ENCODE results near the gene NUDT21. TPM values are rescaled to one million over a fixed set of nuclear protein-coding genes. Genes with fewer than 3 reads are reported as not detected.

Gene NUDT21
- total and polyA plus RNA-seq, 2 of the 8 experiments (the other 6 are each of a cell fraction or from before 2014, with no cell fraction given), result 78.1 to 277 TPM

DNA sequence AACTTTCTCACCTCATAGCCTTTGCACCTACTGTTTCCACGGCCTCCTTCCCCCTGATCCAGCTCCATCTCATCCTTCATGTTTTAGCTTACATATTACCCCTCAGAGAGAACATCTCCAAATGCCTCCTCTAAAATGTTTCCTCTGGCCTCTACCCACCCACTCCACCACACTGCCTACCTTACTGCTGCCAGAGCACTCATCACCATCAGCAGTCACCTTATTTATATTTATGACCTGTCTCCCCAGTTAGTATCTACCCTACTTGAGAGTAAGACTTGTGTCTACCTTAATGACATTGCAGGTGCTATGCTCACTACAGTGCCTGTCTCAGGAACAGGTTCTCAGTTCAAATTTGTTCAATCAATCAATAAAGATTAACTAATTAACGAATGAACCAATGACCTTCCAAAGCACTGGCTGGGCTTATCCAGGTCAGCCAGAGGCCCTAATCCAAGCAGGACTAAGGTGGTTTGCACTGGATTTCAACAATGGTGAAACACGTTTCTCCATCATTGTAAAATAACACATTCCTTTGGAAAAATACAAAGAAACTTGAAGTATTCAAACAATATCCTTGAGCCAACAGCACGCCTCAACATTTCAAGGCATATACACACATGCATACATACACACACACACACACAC lies 66.9 kb downstream of the NUDT21 start:
- no peak overlapping the region for H3K18ac ChIP-seq (ENCODE audit: extremely low read depth, low read length)
- H3K9ac ChIP-seq (replicated peaks in 1 of 4; ENCODE audit: extremely low read depth in 1 of 4, low read depth in 3 of 4, low read length in 3 of 4), result no peak overlapping the region
- no peak overlapping the region for H4K5ac ChIP-seq (ENCODE audit: insufficient read length, low read depth, low read length)
- H3K79me1 ChIP-seq (ENCODE audit: low read depth, low read length), result no peaks in the 10 kb centered on the region
- H3K36me3 ChIP-seq (ENCODE audit: control insufficient read depth in 2 of 4, insufficient read depth in 4 of 4, low read length in 3 of 4), result peaks cover 0 to 23% (median 11%) of the 10 kb centered on the region in 4 experiments; a peak in 4 of 8 replicates
- 93% methylated on average over 4 of the region's 4 CpGs; no CpG with 5 or more reads in 1 of the 2 experiments for WGBS, 2 experiments (ENCODE audit: extremely low coverage in 1 of 2, insufficient coverage in 1 of 2, insufficient read length in 1 of 2, insufficient replicate concordance in 2 of 2, low coverage in 1 of 2, low lambda C conversion rate in 2 of 2, missing lambda C conversion rate in 1 of 2)
- H3K27ac ChIP-seq (ENCODE audit: low read depth, low read length), result no peak overlapping the region
- no peak overlapping the region for H2BK120ac ChIP-seq (replicated peaks; ENCODE audit: low read depth, low read length)
- no peak overlapping the region for H2BK15ac ChIP-seq (ENCODE audit: low read length)
- no peak overlapping the region for H2AFZ ChIP-seq (ENCODE audit: low read length)
- no peak overlapping the region for H4K8ac ChIP-seq (ENCODE audit: extremely low read depth, insufficient read depth, low read length)
- H3K79me2 ChIP-seq (ENCODE audit: control insufficient read depth in 1 of 2, insufficient read depth in 2 of 2, low read length in 2 of 2), result no peaks in the 10 kb centered on the region
- H2BK5ac ChIP-seq (ENCODE audit: low read depth, low read length), result no peak overlapping the region
- no peak for FAIRE-seq
- H3K9me3 ChIP-seq (ENCODE audit: insufficient read depth in 2 of 2, low read depth in 1 of 2, low read length in 1 of 2), result peaks cover 9 to 20% of the 10 kb centered on the region in 2 experiments
- DNase-seq (ENCODE audit: low read depth in 1 of 2, low spot score in 2 of 2), result no peak
- no peak overlapping the region for H3K4me2 ChIP-seq (ENCODE audit: insufficient read depth in 1 of 2, low read depth in 2 of 2, low read length in 2 of 2)
- H3K14ac ChIP-seq (ENCODE audit: insufficient read length), result no peak overlapping the region
- no peaks in the 10 kb centered on the region for H3K23me2 ChIP-seq (ENCODE audit: low read depth, low read length)
- no peaks in the 10 kb centered on the region for H4K20me1 ChIP-seq (replicated peaks in 1 of 2; ENCODE audit: control insufficient read depth in 1 of 2, insufficient read depth in 2 of 2, low read length in 2 of 2)
- no peak overlapping the region for H3K4me3 ChIP-seq (ENCODE audit: extremely low read depth in 1 of 4, insufficient read depth in 2 of 4, low read depth in 3 of 4, low read length in 4 of 4)
- no peak overlapping the region for H2BK20ac ChIP-seq (ENCODE audit: low read length)
- TF ChIP-seq EP300 (IDR thresholded peaks at IDR 0.05; ENCODE audit: borderline replicate concordance in 1 of 2, low read depth in 2 of 2, low read length in 2 of 2), result no peak
- no peak for TF ChIP-seq ASH2L (IDR thresholded peaks at IDR 0.05; ENCODE audit: low read length)
- no peak for TF ChIP-seq TAF7 (optimal IDR thresholded peaks at IDR 0.05; ENCODE audit: borderline replicate concordance, low read depth, low read length)
- no peak for TF ChIP-seq EZH2 (IDR thresholded peaks at IDR 0.05; ENCODE audit: low read depth, low read length, severe bottlenecking)
- no peak for TF ChIP-seq MAFK (IDR thresholded peaks at IDR 0.05; ENCODE audit: low read depth, low read length)
- TF ChIP-seq POLR2AphosphoS5 (IDR thresholded peaks at IDR 0.05; ENCODE audit: low read depth, low read length), result no peak
- no peak for TF ChIP-seq POLR2A (IDR thresholded peaks at IDR 0.05; ENCODE audit: control extremely low read depth in 1 of 2, low read depth in 2 of 2, low read length in 2 of 2)
- TF ChIP-seq CHD1 (IDR thresholded peaks at IDR 0.05; ENCODE audit: low read depth, low read length), result no peak
- TF ChIP-seq GABPA (IDR thresholded peaks at IDR 0.05; ENCODE audit: borderline replicate concordance, insufficient read depth, low read length), result no peak
- TF ChIP-seq KDM1A (IDR thresholded peaks at IDR 0.05; ENCODE audit: borderline replicate concordance, low read length), result no peak
- TF ChIP-seq RFX5 (IDR thresholded peaks at IDR 0.05; ENCODE audit: borderline replicate concordance, low read depth, low read length), result no peak
- TF ChIP-seq FOSL1 (IDR thresholded peaks at IDR 0.05; ENCODE audit: insufficient read depth, low read depth, low read length), result no peak
- no peak overlapping the region for H4K91ac ChIP-seq (replicated peaks; ENCODE audit: insufficient read length, low read length)
- no peak overlapping the region for H3K4ac ChIP-seq (replicated peaks; ENCODE audit: insufficient read length, low read depth, low read length)
- no peak overlapping the region for H3K23ac ChIP-seq (ENCODE audit: insufficient read length)
- H2AK5ac ChIP-seq (ENCODE audit: low read depth, low read length), result no peak overlapping the region
- H3K56ac ChIP-seq (replicated peaks; ENCODE audit: insufficient read length, low read depth, low read length), result no peak overlapping the region
- H3K4me1 ChIP-seq (replicated peaks in 1 of 4; ENCODE audit: control insufficient read depth in 3 of 4, insufficient read depth in 4 of 4, low read length in 3 of 4), result no peaks in the 10 kb centered on the region
- H2BK12ac ChIP-seq (ENCODE audit: low read depth, low read length), result no peak overlapping the region
- H3K27me3 ChIP-seq (replicated peaks in 1 of 4; ENCODE audit: control insufficient read depth in 3 of 4, extremely low read depth in 1 of 4, insufficient read depth in 3 of 4, low read length in 3 of 4), result no peaks in the 10 kb centered on the region
- POLR2A ChIA-PET (ENCODE audit: partially characterized antibody), result interaction anchor here (0.6 kb wide), 1 partner anchor 99 kb away, joined by 4 read pairs; no protein-coding TSS in a partner anchor
- CTCF ChIA-PET (ENCODE audit: partially characterized antibody), result interaction anchor here (1.8 kb wide), 1 partner anchor 17 kb away, joined by 8 read pairs; no protein-coding TSS in a partner anchor

All from H1 (cell line).